ENCODE results near the gene FNBP1.
"Not testable (repeated sequence)": the region's sequence is repeated elsewhere in the genome, so short reads cannot be mapped to it uniquely, and the experiment has no call there.

The FNBP1 gene

GRCh38 chr9:130023994-130024596 is 18.9 kb downstream of the FNBP1 start:
- no peak overlapping the region for H3K4me3 ChIP-seq (ENCODE audit: low read length)
- DNase-seq (ENCODE audit: low read depth, low spot score), result no peak

DNA sequence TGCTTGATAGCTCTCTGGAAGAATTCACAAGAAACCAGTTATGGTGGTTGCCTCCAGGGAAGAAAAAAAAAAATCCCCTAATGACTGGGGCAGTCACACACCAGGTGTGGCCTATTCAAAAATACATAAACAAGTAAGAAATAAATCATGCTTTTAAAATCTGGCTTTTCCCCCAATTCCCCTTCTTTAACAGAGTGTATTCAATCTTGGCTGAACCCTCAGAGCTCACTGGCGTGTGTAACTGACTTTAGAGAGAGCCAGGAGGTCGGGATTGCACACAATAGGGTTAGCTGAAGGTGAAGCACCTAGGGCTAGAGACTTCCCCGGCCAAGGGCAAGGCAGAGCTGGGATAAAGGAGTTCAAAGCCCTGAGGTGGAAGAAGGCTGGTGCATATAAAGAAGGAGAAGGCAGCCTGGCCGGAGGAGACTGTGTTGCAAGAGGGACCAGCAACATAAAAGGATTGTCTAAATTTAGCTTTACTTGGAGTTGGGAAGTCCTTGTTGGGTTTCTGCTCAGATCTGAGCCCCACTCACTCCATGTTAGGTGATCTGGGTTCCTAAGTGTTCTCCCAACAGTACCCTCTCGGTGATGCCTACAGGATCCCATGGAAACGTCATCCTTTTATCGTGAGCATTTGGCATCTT is 19.7 kb downstream of the FNBP1 start:
- H3K4me3 ChIP-seq (ENCODE audit: low read length), result no peak overlapping the region
- DNase-seq (ENCODE audit: low read depth, low spot score), result no peak

DNA sequence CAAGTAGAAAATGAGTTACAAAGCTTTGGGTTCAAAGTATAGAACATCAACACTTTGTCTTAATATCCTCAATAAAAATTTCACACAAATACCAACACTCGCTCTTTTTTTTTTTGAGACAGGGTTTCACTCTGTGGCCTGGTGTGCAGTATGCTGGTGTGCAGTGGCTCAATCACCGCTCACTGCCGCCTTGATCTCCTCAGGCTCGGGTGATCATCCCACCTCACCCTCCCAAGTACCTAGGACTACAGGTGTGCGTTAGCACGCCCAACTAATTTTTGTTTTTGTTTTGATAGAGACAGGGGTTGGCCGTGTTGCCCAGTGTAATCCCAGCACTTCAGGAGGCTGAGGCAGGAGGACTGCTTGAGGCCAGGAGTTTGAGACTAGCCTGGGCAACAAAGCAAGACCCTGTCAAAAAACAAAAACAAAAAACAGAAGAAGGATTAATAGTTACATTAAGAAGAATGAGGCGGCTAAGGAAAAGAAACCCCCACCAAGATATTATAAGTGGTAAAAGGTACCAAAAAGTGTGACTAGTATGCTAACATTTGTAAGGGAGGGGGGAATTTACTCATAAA is 20.3 kb downstream of the FNBP1 start:
- H3K4me3 ChIP-seq (ENCODE audit: low read length), result no peak overlapping the region
- no peak for DNase-seq (ENCODE audit: low read depth, low spot score)

DNA sequence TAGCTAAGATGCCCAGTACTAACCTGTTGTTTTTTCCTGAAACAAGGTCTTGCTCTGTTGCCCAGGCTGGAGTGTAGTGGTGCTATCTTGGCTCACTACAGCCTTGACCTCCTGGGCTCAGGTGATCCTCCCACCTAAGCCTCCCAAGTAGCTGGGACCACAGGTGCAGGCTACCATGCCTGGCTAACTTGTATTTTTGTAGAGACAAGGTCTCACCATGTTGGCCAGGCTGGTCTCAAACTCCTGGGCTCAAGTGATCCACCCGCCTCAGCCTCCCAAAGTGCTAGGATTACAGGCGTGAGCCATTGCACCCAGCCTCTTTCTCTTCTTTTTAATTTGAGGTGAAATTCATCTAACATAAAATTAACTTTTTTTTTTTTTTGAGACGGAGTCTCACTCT is 21.1 kb downstream of the FNBP1 start:
- DNase-seq (ENCODE audit: low read depth, low spot score); H3K4me3 ChIP-seq (ENCODE audit: low read length): not testable (repeated sequence)

GRCh38 chr9:130021123-130021522 is 21.9 kb downstream of the FNBP1 start:
- no peak for DNase-seq (ENCODE audit: low read depth, low spot score)
- H3K4me3 ChIP-seq (ENCODE audit: low read length), result no peak overlapping the region

- H3K4me3 ChIP-seq (ENCODE audit: low read length), result no peak overlapping the region
- DNase-seq (ENCODE audit: low read depth, low spot score), result no peak
Observed at GRCh38 chr9:130020618-130021017, 22.4 kb downstream of the FNBP1 start.

GRCh38 chr9:130018265-130018664 is 24.7 kb downstream of the FNBP1 start:
- DNase-seq (ENCODE audit: low read depth, low spot score), result no peak
- no peak overlapping the region for H3K4me3 ChIP-seq (ENCODE audit: low read length)

DNA sequence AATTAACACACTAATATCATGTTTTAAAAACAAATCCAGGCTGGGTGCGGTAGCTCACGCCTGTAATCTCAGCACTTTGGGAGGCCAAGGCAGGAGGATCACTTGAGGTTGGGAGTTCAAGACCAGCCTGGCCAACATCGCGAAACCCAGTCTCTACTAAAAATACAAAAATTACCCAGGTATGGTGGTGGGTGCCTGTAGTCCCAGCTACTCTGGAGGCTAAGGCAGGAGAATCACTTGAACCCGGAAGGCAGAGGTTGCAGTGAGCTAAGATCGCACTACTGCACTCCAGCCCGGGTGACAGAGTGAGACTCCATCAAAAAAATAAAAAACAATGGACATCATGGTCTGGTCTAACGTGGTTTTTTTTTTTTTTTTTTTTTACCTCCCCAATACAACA is 25.5 kb downstream of the FNBP1 start:
- DNase-seq (ENCODE audit: low read depth, low spot score); H3K4me3 ChIP-seq (ENCODE audit: low read length): not testable (repeated sequence)

- DNase-seq (ENCODE audit: low read depth, low spot score), result no peak
- no peak overlapping the region for H3K4me3 ChIP-seq (ENCODE audit: low read length)
Observed at GRCh38 chr9:130017076-130017475, 25.9 kb downstream of the FNBP1 start.

DNA sequence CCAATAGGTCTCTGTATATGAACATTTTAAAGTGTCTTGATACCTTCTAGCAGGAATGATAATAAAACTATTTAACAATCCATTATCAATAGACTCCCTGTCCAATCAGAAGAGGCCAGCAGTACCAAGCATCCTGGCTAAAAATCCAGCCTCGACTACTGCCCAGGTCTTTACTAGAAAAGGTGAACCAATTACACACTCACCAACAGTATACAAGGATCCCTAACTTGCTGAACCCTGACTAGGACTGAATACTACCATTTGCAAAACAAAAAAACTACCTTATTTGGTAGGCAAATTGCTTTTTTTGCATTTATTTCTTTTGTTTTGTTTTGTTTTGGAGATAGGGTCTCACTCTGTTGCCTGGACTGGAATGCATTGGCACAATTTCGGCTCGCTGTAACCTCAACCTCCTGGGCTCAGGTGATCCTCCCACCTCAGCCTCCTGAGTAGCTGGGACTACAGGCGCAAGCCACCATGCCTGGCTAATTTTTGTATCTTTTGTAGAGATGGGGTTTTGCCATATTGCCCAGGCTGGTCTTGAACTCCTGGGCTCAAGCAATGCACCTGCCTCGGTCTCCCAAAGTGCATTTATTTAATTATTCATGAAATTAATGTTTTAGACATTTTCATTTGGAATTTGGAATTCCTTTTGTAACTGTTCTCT is 27.5 kb downstream of the FNBP1 start:
- DNase-seq (ENCODE audit: low read depth, low spot score), result no peak
- no peak overlapping the region for H3K4me3 ChIP-seq (ENCODE audit: low read length)

- DNase-seq (ENCODE audit: low read depth, low spot score), result no peak
- no peak overlapping the region for H3K4me3 ChIP-seq (ENCODE audit: low read length)
Observed at GRCh38 chr9:130013326-130013725, 29.7 kb downstream of the FNBP1 start.

DNA sequence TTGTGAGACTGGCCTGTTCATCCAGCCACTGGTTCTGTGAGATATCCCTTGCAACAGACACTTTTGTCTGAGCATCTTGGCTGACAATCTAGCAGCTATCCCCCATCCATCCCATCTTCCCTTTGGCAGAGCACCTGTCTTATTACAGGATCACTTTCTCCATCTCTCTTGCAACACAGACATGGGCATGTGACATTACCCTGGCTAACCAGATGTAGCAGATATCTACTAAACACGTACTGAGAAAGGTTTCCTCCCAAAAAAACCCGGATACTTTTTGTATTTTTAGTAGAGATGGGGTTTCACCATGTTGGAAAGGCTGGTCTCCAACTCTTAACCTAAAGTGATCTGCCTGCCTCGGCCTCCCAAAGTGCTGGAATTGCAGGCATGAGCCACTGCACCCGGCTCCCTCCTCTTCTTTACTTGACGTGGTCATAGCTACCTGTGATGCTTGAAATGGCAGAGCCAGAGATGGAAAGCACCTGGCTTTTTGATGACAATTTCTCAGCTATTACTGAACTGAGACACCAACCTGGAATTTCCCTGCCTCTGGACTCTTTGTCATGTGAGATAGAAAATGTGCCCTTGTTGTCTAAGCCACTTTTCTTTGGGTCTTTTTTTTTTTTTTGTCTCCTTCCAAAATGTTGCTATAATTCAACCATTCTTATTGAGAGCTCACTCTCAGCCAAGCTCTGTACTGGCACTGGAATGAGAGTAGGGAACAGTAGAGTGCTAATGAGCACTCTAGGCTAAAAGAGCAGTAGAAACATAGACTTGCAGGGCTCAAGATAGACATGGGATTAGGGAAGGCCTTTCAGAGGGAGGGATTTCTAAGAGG is 32.6 kb downstream of the FNBP1 start:
- H3K4me3 ChIP-seq (ENCODE audit: low read length), result no peak overlapping the region
- no peak for DNase-seq (ENCODE audit: low read depth, low spot score)

- not testable (repeated sequence) for H3K4me3 ChIP-seq (ENCODE audit: low read length); DNase-seq (ENCODE audit: low read depth, low spot score)
Observed at GRCh38 chr9:130009546-130009945, 33.4 kb downstream of the FNBP1 start.

DNA sequence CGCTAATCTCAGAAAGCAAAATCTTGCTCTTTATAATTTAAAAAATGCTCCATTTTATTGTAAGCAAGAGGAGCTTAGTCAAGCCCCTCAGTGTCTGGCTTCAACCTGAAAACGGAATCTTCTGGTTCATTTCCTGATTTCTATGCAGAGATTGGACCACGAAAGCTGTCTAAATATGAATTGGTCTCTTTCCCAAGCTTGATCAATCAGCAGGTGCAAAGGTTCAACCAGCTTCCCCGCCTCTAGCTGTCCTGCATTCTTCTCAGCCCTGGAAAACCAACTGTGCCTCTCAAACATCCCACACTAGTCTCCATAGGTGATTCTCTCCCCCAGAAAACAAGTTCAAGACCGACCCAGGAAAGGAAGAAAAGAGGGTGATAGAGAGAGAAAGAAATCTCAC is 34.5 kb downstream of the FNBP1 start:
- H3K4me3 ChIP-seq (ENCODE audit: low read length), result no peak overlapping the region
- DNase-seq (ENCODE audit: low read depth, low spot score), result no peak

- not testable (repeated sequence) for DNase-seq (ENCODE audit: low read depth, low spot score); H3K4me3 ChIP-seq (ENCODE audit: low read length)
Observed at GRCh38 chr9:130006952-130007351, 36.0 kb downstream of the FNBP1 start.

GRCh38 chr9:130003943-130004552 is 38.9 kb downstream of the FNBP1 start:
- DNase-seq (ENCODE audit: low read depth, low spot score), result no peak
- no peak overlapping the region for H3K4me3 ChIP-seq (ENCODE audit: low read length)

DNA sequence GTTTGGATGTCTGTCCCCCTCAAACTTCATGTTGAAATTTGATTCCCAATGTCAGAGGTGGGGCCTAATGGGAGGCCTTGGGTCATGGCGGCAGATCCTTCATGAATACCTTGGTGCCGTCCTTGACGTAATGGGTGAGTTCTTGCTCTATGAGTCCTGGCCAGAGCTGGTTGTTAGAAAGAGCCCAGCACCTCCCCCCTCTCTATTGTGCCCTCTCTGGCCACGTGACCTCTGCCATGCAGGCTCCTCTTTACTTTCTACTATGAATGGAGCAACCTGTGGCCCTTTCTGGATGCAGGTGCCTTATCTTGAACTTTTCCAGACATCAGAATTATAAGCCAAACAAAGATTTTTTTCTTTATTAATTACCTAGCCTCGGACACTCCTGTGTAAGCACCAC is 40.7 kb downstream of the FNBP1 start:
- no peak for DNase-seq (ENCODE audit: low read depth, low spot score)
- H3K4me3 ChIP-seq (ENCODE audit: low read length), result no peak overlapping the region

GRCh38 chr9:130001190-130001589 is 41.8 kb downstream of the FNBP1 start:
- no peak for DNase-seq (ENCODE audit: low read depth, low spot score)
- no peak overlapping the region for H3K4me3 ChIP-seq (ENCODE audit: low read length)

- no peak for DNase-seq (ENCODE audit: low read depth, low spot score)
- H3K4me3 ChIP-seq (ENCODE audit: low read length), result no peak overlapping the region
Observed at GRCh38 chr9:129999141-129999510, 43.9 kb downstream of the FNBP1 start.

Data from Jurkat, Clone E6-1 (cell line).